K562 (cell line): Measurements from ENCODE around the gene LSM4. TPM values are rescaled to one million over a fixed set of nuclear protein-coding genes. Genes with fewer than 3 reads are reported as not detected.
A peak's percentile ranks its signal among the peaks of the same experiment; 100 is the strongest.

Experiments
- ATF7 ChIP-seq: fragments of 450-650 bp; IDR thresholded peaks from 2 replicates; pipeline ENCODE4 v1.7.1; 2014; ENCODE audit warnings: mild to moderate bottlenecking, moderate library complexity
- EGR1 ChIP-seq: fragments of 450-650 bp; conservative IDR thresholded peaks from 2 replicates; pipeline ENCODE4 v1.6.1; 2017; ENCODE audit warnings: mild to moderate bottlenecking
- MTA2 ChIP-seq: fragments of 450-650 bp; IDR thresholded peaks from 2 replicates; pipeline ENCODE4 v1.6.1; 2016; ENCODE audit warnings: low read depth
- MYC ChIP-seq, 2 experiments: fragments of 250-450 bp in 1 of 2; sonication (Bioruptor Pico) in 1 of 2; IDR thresholded peaks; 2 replicates each; pipeline versions ENCODE4 v1.5.1 to v1.6.1; 2012 to 2021; ENCODE audit warnings: low read depth in 2 of 2, borderline replicate concordance in 1 of 2, improper control_type of control experiment in 1 of 2, low read length in 1 of 2, mild to moderate bottlenecking in 1 of 2, moderate library complexity in 1 of 2
- NCOR1 ChIP-seq: fragments of 450-650 bp; IDR thresholded peaks from 2 replicates; pipeline ENCODE4 v1.6.1; 2016; ENCODE audit warnings: mild to moderate bottlenecking, moderate library complexity
- REST ChIP-seq, 2 experiments: fragments of 450-650 bp; formaldehyde crosslinking in 1 of 2; IDR thresholded peaks; 2 replicates each; pipeline versions ENCODE4 v1.4.0 to v1.6.1; 2014 to 2020; ENCODE audit warnings: mild to moderate bottlenecking in 2 of 2, borderline replicate concordance in 1 of 2, low read depth in 1 of 2
- SNIP1 ChIP-seq: fragments of 450-650 bp; IDR thresholded peaks from 2 replicates; pipeline ENCODE4 v1.7.1; 2017; ENCODE audit warnings: low read depth, mild to moderate bottlenecking
- THRB ChIP-seq: fragments of 450-650 bp; formaldehyde crosslinking; conservative IDR thresholded peaks from 2 replicates; pipeline ENCODE4 v1.4.0; 2022; ENCODE audit warnings: mild to moderate bottlenecking, missing genetic modification characterization
- ZNF124 ChIP-seq: sonication (generic); formaldehyde crosslinking; IDR thresholded peaks from 2 replicates; pipeline ENCODE4 v1.8.1; 2022; ENCODE audit warnings: missing genetic modification reagents
- ZNF197 ChIP-seq: fragments of 200-800 bp; sonication (Bioruptor generic); IDR thresholded peaks from 2 replicates; pipeline ENCODE4 v1.6.1; 2016; ENCODE audit warnings: low read depth, missing genetic modification characterization, missing compliant biosample characterization
- ZNF277 ChIP-seq: fragments of 250-450 bp; sonication (Bioruptor Pico); IDR thresholded peaks from 2 replicates; pipeline ENCODE4 v1.8.0; 2022; ENCODE audit warnings: inconsistent platforms, mild to moderate bottlenecking, moderate library complexity, borderline replicate concordance
- ZNF280B ChIP-seq: fragments of 250-450 bp; sonication (Bioruptor Pico); IDR thresholded peaks from 2 replicates; pipeline ENCODE4 v1.5.1; 2021; ENCODE audit warnings: mild to moderate bottlenecking
- ZSCAN32 ChIP-seq: fragments of 450-650 bp; formaldehyde crosslinking; IDR thresholded peaks from 2 replicates; pipeline ENCODE4 v1.4.0; 2020; ENCODE audit warnings: mild to moderate bottlenecking, moderate library complexity
- polyA plus RNA-seq, 8 experiments: library from polyadenylated mRNA; depleted of rRNA in 4 of 8; stranded (reverse) in 5 of 8; unstranded in 3 of 8; fragments of >200 nt; fragmentation: Nextera tagmentation in 2 of 8; fragmentation: Illumina TruSeq in 1 of 8; extraction: Ambion mirVana in 2 of 8; extraction: Trizol in 1 of 8; gene quantifications; 2 replicates each; pipeline versions ENCODE4 v1.2.1 to v1.2.3, GENCODE V29; 2011 to 2014; ENCODE audit warnings: inconsistent platforms in 1 of 8, missing spikeins in 1 of 8
- total RNA-seq, 7 experiments: library from RNA; depleted of rRNA in 6 of 7; stranded (reverse); fragments of >200 nt in 6 of 7; fragmentation: Illumina TruSeq in 2 of 7; extraction: Trizol in 2 of 7; gene quantifications; 2 replicates each; pipeline versions ENCODE4 v1.2.1 to v1.2.3, GENCODE V29; 2011 to 2021; ENCODE audit warnings: low replicate concordance in 1 of 7

LSM4 gene
- total and polyA plus RNA-seq, 9 of the 15 experiments (the other 6 are each of a cell fraction or from before 2014, with no cell fraction given), result 11.9 to 763 (median 202) TPM

DNA sequence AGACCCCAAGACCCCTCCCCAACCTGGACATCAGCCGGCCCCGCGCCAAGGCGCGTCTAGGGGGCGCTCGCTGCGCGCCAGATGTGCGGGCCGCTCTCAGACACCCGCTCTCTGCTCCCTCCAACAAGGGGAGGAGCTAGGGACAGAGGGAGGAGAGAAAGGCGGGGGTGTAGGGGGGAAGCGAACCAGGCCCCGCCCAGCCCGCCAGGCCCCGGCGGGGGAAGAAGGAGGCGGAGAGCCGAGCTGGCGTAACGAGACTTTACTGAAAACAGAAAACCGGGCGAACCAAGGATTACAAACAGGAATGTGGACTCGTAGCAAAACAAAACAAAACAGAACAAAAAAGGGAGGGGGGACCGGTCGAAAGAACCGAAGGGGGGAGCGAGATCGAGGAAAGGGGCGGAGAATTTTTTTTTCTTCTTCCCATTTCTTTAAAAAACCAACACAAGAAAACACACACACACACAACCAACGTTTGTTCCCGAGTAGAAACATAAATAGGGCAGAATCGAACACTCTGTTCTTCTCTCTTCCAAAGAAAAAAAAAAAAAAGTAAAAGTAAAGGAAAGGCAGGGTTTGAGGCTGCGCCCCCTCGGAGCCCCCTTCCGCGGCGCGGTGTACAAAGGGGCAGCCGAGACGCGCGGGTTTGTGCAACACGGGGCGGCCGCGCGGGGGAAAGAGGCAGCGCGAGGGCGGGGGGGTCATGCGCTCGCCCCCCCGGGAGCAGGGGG lies 43.2 kb downstream of the LSM4 start (continued):
- no peak for TF ChIP-seq ZNF280B (CRISPR knock-in tag)
- peak; percentile 22; the same call in 1 of the 2 replicates for TF ChIP-seq MTA2
- TF ChIP-seq ZNF277 (CRISPR knock-in tag), result no peak
- peak; percentile 81 for TF ChIP-seq REST (IDR thresholded peaks at IDR 0.05; ENCODE audit: borderline replicate concordance)
- no peak for TF ChIP-seq REST (CRISPR knock-in tag; IDR thresholded peaks at IDR 0.05; ENCODE audit: low read depth)
- TF ChIP-seq ZNF124, result no peak
- no peak; the same call in 1 of the 2 replicates for TF ChIP-seq ZSCAN32
- 0 out of 2 replicates have a peak, but pooled peaks have one; percentile 36 for TF ChIP-seq MYC (IDR thresholded peaks at IDR 0.05; ENCODE audit: low read depth, low read length)
- TF ChIP-seq MYC (CRISPR knock-in tag; IDR thresholded peaks at IDR 0.05; ENCODE audit: borderline replicate concordance, low read depth), result no peak
- peak; percentile 96 for TF ChIP-seq EGR1
- TF ChIP-seq NCOR1, result peak; percentile 55
- peak; percentile 63; the same call in 1 of the 2 replicates for TF ChIP-seq SNIP1
- peak; percentile 57 for TF ChIP-seq ATF7
- no peak; the same call in 1 of the 2 replicates for TF ChIP-seq THRB (CRISPR knock-in tag)
- TF ChIP-seq ZNF197 (CRISPR knock-in tag), result 0 out of 2 replicates have a peak, but pooled peaks have one; percentile 19
